ENCODE measurements around the gene NAPEPLD. TPM values are rescaled to one million over a fixed set of nuclear protein-coding genes. Genes with fewer than 3 reads are reported as not detected.

The NAPEPLD gene
- total RNA-seq, 2 experiments from 2014 or later = 10.7 to 11.5 TPM

GRCh38 chr7:103134836-103135554, 13.9 kb downstream of the NAPEPLD start:
- no peak for DNase-seq

GRCh38 chr7:103132995-103133688, 15.8 kb downstream of the NAPEPLD start:
- H3K36me3 Mint-ChIP-seq (ENCODE audit: low read depth) = peaks cover under 1% of the 10 kb centered on the region

More at GRCh38 chr7:103134836-103135554, 13.9 kb downstream of the NAPEPLD start:
- no peak overlapping the region for H3K4me3 Mint-ChIP-seq
- ChIA-PET POLR2A (interaction anchor here (0.6 kb wide), 1 partner anchor 13 kb away, joined by 3 read pairs; no protein-coding TSS in a partner anchor), CTCF (no interaction called here)
- H3K9me3 Mint-ChIP-seq = no peaks in the 10 kb centered on the region
- no peak overlapping the region for H3K27ac Mint-ChIP-seq
- H3K36me3 Mint-ChIP-seq (ENCODE audit: low read depth) = no peaks in the 10 kb centered on the region
- H3K27me3 Mint-ChIP-seq = no peaks in the 10 kb centered on the region
- peaks cover 4% of the 10 kb centered on the region for H3K4me1 Mint-ChIP-seq

GRCh38 chr7:103130901-103131624, 17.8 kb downstream of the NAPEPLD start:
- CTCF ChIA-PET = interaction anchor here (1.2 kb wide), 1 partner anchor 69 kb away, joined by 7 read pairs; no protein-coding TSS in a partner anchor
- Mint-ChIP-seq H3K9me3 (no peaks in the 10 kb centered on the region), H3K4me3 (no peak overlapping the region), H3K36me3 (ENCODE audit: low read depth) (peaks cover 14% of the 10 kb centered on the region), H3K27me3 (no peaks in the 10 kb centered on the region), H3K4me1 (peaks cover 6% of the 10 kb centered on the region), H3K27ac (no peak overlapping the region)
- POLR2A ChIA-PET = no interaction called here
- no peak for DNase-seq

More at GRCh38 chr7:103132995-103133688, 15.8 kb downstream of the NAPEPLD start:
- no peak for DNase-seq
- Mint-ChIP-seq H3K27me3 (no peaks in the 10 kb centered on the region), H3K4me1 (peaks cover 6% of the 10 kb centered on the region), H3K4me3 (no peak overlapping the region), H3K9me3 (no peaks in the 10 kb centered on the region), H3K27ac (no peak overlapping the region)
- POLR2A ChIA-PET = no interaction called here
- CTCF ChIA-PET = no interaction called here

GRCh38 chr7:103129702-103130549, 19.0 kb downstream of the NAPEPLD start:
- no peaks in the 10 kb centered on the region for H3K27me3 Mint-ChIP-seq
- no peak for DNase-seq
- no peak overlapping the region for H3K4me3 Mint-ChIP-seq
- no peak overlapping the region for H3K27ac Mint-ChIP-seq
- peaks cover 6% of the 10 kb centered on the region for H3K4me1 Mint-ChIP-seq
- POLR2A ChIA-PET = no interaction called here
- H3K9me3 Mint-ChIP-seq = no peaks in the 10 kb centered on the region
- H3K36me3 Mint-ChIP-seq (ENCODE audit: low read depth) = peaks cover 16% of the 10 kb centered on the region
- CTCF ChIA-PET = interaction anchor here (0.6 to 1.2 kb wide), 3 partner anchors 10 to 68 kb away, joined by 3 to 7 read pairs (median 4); partner anchors contain the start of gene ARMC10

DNA sequence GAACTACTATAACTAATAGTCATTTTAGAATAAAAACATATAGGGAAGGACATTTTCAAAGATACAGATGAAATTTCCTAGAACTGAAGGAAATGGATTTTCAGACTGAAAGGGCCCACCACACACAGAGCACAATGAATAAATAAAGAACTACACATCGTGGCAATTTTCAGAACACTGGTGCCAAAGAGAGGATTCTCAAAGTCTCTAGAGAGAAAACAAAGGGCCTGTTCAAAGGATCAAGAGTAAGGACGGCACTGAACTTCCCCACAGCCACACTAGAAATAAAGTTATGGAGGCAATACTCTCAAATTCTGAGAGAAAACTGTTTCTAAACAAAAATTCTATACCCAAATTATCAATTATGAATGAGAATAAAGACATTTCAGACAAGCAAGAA, 21.9 kb downstream of the NAPEPLD start:
- Mint-ChIP-seq H3K27me3 (no peaks in the 10 kb centered on the region), H3K4me1 (peaks cover 5% of the 10 kb centered on the region), H3K4me3 (no peak overlapping the region), H3K36me3 (ENCODE audit: low read depth) (peaks cover 24% of the 10 kb centered on the region), H3K9me3 (no peaks in the 10 kb centered on the region), H3K27ac (no peak overlapping the region)
- ChIA-PET CTCF (no interaction called here), POLR2A (no interaction called here)
- no peak for DNase-seq

DNA sequence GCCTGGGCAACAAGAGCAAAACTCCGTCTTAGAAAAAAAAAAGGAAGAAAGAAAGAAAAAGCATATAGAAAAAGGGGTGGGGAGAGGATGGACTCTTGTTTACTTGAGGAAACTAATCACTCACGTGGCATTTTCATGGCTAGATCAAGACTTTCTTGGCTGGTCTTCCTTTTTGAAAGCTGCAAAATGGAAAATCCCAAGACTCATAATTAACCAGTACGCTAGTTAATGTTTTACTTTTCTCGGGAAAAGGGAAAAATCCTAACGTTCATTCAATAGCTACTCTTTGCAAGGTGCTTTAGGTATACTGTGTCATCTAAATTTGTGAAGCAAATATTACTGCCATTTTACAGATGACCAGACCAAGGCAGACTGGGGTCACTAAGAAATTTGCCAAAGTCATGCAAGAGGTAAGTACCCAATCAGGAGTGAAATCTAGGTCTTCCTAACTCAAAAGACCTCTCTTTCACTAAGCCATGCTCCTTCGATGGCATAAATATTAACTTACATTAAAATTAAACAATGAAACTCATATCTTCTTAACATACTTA, 24.4 kb downstream of the NAPEPLD start:
- Mint-ChIP-seq H3K36me3 (ENCODE audit: low read depth) (peaks cover 43% of the 10 kb centered on the region), H3K4me3 (no peak overlapping the region), H3K4me1 (no peaks in the 10 kb centered on the region), H3K27ac (no peak overlapping the region), H3K9me3 (no peaks in the 10 kb centered on the region), H3K27me3 (no peaks in the 10 kb centered on the region)
- DNase-seq = no peak
- ChIA-PET CTCF (no interaction called here), POLR2A (no interaction called here)

- CTCF ChIA-PET = no interaction called here
- DNase-seq = no peak
- H3K27ac Mint-ChIP-seq = no peak overlapping the region
- H3K4me1 Mint-ChIP-seq = no peaks in the 10 kb centered on the region
- H3K27me3 Mint-ChIP-seq = no peaks in the 10 kb centered on the region
- H3K9me3 Mint-ChIP-seq = no peaks in the 10 kb centered on the region
- H3K36me3 Mint-ChIP-seq (ENCODE audit: low read depth) = peaks cover 45% of the 10 kb centered on the region
- no peak overlapping the region for H3K4me3 Mint-ChIP-seq
- POLR2A ChIA-PET = no interaction called here
These were observed 25.4 kb downstream of the NAPEPLD start for GRCh38 chr7:103123529-103123928.

- Mint-ChIP-seq H3K27me3 (no peaks in the 10 kb centered on the region), H3K36me3 (ENCODE audit: low read depth) (peaks cover 38% of the 10 kb centered on the region), H3K4me1 (no peaks in the 10 kb centered on the region), H3K4me3 (no peak overlapping the region), H3K9me3 (no peaks in the 10 kb centered on the region), H3K27ac (no peak overlapping the region)
- ChIA-PET POLR2A (no interaction called here), CTCF (no interaction called here)
- DNase-seq = no peak
These were observed 27.3 kb downstream of the NAPEPLD start for GRCh38 chr7:103121641-103122040.

GRCh38 chr7:103120362-103120761, 28.5 kb downstream of the NAPEPLD start:
- Mint-ChIP-seq H3K9me3 (no peaks in the 10 kb centered on the region), H3K27me3 (no peaks in the 10 kb centered on the region), H3K4me3 (no peak overlapping the region), H3K27ac (no peak overlapping the region), H3K4me1 (no peaks in the 10 kb centered on the region), H3K36me3 (ENCODE audit: low read depth) (peaks cover 32% of the 10 kb centered on the region)
- no peak for DNase-seq
- POLR2A ChIA-PET = no interaction called here
- CTCF ChIA-PET = interaction anchor here (0.6 kb wide), 1 partner anchor 10 kb away, joined by 3 read pairs; no protein-coding TSS in a partner anchor

DNA sequence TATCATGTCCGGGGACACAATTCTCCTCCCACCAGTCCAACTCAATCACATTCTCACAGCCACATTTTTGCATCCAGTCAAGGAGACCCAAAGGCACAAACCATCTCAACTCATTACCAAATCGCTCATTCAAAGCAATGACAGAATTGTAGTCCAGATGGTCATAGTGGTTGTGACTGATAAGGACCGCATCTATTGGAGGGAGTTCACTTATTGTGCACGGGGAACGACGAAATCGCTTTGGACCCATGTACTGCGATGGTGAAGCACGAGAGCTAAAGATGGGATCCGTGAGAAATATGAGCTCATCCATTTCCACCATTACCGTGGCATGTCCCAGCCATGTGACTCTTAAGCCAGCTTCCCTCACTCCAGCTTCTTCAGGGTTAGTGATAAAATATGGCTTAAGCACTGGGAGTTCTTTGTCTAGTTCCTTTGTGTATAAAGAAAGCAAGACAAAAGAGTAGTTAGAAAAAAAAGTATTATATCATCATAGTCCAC, 29.1 kb downstream of the NAPEPLD start:
- H3K9me3 Mint-ChIP-seq = no peaks in the 10 kb centered on the region
- ChIA-PET POLR2A (no interaction called here), CTCF (interaction anchor here (0.6 kb wide), 1 partner anchor 10 kb away, joined by 3 read pairs; no protein-coding TSS in a partner anchor)

GRCh38 chr7:103117465-103117864, 31.4 kb downstream of the NAPEPLD start:
- ChIA-PET POLR2A (no interaction called here), CTCF (no interaction called here)
- Mint-ChIP-seq H3K27me3 (no peaks in the 10 kb centered on the region), H3K9me3 (no peaks in the 10 kb centered on the region), H3K27ac (no peak overlapping the region), H3K36me3 (ENCODE audit: low read depth) (peaks cover 41% of the 10 kb centered on the region), H3K4me3 (no peak overlapping the region), H3K4me1 (peaks cover 7% of the 10 kb centered on the region)
- DNase-seq = no peak

More for the DNA sequence above, 29.1 kb downstream of the NAPEPLD start:
- Mint-ChIP-seq H3K4me1 (no peaks in the 10 kb centered on the region), H3K36me3 (ENCODE audit: low read depth) (peaks cover 34% of the 10 kb centered on the region), H3K27ac (no peak overlapping the region), H3K4me3 (no peak overlapping the region), H3K27me3 (no peaks in the 10 kb centered on the region)
- DNase-seq = no peak

- DNase-seq = no peak
- ChIA-PET CTCF (no interaction called here), POLR2A (no interaction called here)
- Mint-ChIP-seq H3K4me3 (no peak overlapping the region), H3K4me1 (peaks cover 7% of the 10 kb centered on the region), H3K9me3 (no peaks in the 10 kb centered on the region), H3K36me3 (ENCODE audit: low read depth) (peaks cover 41% of the 10 kb centered on the region), H3K27ac (no peak overlapping the region), H3K27me3 (no peaks in the 10 kb centered on the region)
These were observed 31.9 kb downstream of the NAPEPLD start for GRCh38 chr7:103116991-103117390.

All from activated CD4-positive, alpha-beta memory T cell treated with anti-CD3 and anti-CD28 coated beads, Interleukin-2, amount 10 ng/mL, durations not matched to agents 7 days and 5 days (primary cell).